ENCODE measurements around the gene SEMA3D.

The SEMA3D gene

DNA sequence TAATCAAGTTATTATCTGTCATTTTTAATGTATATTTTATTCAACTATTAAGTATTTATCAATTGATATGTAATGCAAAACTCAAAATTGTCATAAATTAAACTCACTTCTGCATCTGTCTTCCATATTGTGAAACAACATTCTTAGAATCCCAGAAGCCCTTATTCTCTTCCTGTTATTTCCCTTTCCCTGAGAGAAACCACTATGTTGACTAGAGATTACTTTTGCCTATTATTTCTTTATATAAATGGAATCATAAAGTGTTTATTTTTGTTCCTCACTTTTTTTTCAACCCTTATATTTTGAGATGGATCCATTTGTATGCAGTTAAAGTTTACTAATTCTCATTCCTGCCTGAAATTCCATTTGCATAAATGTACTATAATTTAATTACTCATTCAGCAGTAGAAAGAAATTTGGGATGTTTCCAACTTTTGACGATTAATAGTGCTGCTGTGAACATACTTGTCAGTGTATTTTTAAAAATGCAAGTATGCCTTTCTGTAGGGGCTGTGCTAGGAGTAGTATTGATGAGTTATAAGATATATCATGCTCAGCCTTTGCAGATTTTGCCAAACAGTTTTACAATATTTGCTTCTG lies 211.2 kb downstream of the SEMA3D start:
- FAIRE-seq: no peak

- no peak for FAIRE-seq
Observed at GRCh38 chr7:84971360-84971759, 215.5 kb downstream of the SEMA3D start.

GRCh38 chr7:84970670-84971069 lies 216.2 kb downstream of the SEMA3D start:
- FAIRE-seq: no peak

DNA sequence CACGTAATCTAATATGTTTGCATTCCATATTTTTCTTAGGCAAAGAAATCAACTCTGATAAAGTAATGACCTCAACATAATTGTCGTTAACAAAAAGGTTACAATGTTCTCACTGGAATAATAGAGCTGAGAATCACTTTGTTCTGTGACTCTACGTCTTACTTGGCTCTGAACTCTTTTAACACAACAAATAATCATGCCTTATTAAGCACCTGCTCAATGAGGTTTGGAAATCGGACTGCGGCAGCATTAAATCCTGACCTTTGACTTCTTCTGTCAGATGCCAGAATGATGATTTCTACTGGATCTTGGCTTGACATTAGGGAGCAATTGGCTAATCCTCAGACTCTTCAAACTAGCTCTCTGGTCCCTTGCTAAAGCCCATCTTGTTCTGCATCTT lies 233.6 kb downstream of the SEMA3D start:
- no peak for FAIRE-seq

- FAIRE-seq: no peak
Observed at GRCh38 chr7:84950836-84951235, 236.0 kb downstream of the SEMA3D start.

DNA sequence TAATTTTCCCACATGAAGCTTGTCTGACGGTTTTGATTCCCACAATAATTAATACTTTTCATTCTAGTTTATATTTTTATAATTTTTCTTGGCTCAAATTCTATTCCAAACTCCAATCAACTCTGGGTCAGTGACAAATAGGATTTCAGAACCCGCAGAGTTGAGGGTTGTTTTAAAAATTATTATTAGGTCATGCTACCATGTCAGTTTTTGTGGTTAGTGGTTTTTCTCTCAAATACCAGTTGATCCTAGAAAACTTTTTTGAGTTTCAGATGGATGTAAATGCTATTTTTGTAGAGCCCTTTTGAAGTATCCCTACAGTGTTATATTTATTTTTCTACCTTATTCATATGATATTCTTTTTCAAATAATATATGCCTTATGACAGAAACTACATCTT lies 237.4 kb downstream of the SEMA3D start:
- no peak for FAIRE-seq

DNA sequence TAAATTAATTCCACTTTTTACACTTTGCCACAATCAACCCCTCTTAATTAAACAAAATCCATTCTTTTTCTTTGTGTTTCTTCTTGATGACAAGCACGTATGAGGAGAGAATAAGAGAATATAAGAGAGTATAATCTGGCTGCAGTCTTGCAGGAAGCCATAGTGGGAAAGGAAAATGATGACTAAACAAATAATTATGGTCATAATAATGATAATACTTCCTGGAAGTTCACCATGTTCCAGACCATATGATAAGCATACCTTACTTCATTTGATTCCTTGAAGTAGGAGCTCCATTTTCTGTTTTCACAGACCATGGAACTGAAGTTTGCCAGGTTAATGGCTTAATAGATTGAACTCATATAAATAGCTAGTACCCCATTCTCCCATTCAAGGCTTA lies 237.8 kb downstream of the SEMA3D start:
- no peak for FAIRE-seq

DNA sequence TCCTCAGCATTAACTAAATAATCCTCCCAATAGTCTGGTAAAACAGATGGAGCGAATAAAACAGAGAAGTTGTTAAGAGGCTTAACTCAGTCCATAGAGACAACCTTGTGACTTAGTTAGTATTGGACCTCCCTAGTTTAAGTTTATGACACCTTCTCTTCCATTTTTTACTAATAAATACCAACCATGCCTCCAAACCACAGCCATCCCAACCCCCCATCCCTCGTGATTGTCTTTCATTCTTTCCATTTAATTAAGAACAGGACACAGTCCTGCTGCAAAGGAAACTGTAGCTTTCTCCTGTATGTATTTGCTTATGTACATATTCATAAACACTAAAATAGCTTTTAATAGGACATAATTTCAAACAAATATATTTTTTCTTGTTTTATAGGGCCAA lies 238.2 kb downstream of the SEMA3D start:
- FAIRE-seq: no peak

GRCh38 chr7:84946549-84946948 lies 240.3 kb downstream of the SEMA3D start:
- no peak for FAIRE-seq

Data from A204.1 (cell line).